A172 (cell line): ENCODE data around the gene LLPH. TPM values are rescaled to one million over a fixed set of nuclear protein-coding genes. Genes with fewer than 3 reads are reported as not detected.
A peak's percentile ranks its signal among the peaks of the same experiment; 100 is the strongest.
"Not testable (repeated sequence)": the region's sequence is repeated elsewhere in the genome, so short reads cannot be mapped to it uniquely, and the experiment has no call there.

Source experiments
- DNase-seq: peaks from one replicate; pipeline ENCODE4 v3.0.0-alpha.2; 2015; ENCODE audit warnings: low spot score
- total RNA-seq: library from RNA; depleted of rRNA; stranded (reverse); fragments of >200 nt; shearing (Covaris generic); gene quantifications from 2 replicates; pipeline ENCODE4 v1.2.3, GENCODE V29; 2014; rRNA removed

The LLPH gene
- total RNA-seq, result 27.4 and 28.6 TPM in 2 replicates

DNA sequence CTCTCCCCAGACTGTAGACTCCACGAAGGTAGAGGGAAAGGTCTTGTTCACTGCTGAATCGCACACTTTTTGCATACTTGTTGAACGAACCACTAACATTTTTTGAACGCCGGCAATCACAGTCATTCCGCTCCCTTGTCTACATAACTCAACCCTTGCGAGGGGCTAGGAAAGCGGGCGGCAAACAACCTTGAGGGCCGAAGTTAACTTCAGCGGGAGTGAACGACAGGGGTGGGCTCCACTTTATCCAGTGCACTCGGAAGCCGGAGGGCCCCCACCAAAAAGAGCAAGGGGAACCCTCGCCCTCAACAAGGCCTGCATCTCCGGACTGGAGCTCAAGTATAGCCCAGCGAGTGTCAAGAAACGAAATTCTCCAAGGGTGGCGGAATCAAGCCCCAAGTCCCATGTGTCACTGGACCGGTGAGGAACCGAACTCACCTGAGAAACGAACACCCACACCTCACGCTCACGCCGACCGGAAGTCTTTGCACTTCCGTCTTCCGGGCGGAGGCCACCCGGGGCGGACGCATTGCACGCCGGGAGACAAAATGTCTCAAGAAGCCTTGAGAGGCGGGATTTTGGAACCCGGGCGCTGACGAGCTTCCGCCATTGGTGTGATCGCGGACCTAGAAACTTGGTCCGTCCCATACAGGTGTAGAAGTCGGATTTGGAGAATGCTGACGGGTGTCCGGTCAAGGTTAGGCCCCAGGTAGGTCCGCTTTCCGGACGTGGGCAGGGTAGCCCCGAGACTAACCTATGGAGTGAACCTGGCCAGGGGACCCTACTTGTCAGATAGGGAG, at the start of gene LLPH:
LLPH (minus strand) TSS at position 484 of the 800 bp plus-strand sequence. CDS start 1,644 bp downstream, outside the sequence.
- peak; percentile 71 for DNase-seq

DNA sequence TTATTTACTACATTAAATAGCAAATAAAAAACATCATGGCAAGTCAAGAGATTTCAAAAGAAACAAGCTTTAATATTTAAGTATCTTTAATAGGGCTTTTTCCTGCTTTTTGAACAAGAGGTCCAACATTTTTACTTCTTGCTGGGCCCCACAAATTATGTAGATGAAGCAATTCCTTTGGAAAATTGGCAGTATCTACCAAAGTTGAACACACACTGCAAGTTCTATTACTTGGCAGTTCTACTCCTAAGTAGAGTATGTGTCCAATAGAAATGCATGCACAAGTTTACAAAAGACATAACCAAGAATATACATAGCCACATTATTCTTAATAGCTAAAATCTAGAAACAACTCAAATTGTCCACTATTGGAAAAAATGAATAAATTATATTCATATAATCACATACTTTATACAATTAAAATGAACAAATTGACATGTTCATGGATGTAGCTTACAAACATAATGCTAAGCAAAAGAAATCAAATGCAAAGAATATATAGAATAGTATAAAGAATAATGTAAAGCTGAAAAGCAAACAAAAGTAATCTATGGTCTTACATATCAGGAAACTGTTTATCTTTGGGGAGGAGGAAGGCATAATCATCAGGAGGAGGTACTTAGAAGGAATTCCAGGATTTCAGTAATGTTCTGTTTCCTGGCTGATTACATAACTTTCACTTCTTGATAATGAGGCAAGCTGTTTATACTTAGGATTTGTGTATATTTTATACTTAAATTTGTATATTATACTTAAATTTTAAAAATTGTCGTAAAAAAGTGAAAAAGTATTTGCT, 45.8 kb upstream of the LLPH start:
- DNase-seq, result no peak

DNA sequence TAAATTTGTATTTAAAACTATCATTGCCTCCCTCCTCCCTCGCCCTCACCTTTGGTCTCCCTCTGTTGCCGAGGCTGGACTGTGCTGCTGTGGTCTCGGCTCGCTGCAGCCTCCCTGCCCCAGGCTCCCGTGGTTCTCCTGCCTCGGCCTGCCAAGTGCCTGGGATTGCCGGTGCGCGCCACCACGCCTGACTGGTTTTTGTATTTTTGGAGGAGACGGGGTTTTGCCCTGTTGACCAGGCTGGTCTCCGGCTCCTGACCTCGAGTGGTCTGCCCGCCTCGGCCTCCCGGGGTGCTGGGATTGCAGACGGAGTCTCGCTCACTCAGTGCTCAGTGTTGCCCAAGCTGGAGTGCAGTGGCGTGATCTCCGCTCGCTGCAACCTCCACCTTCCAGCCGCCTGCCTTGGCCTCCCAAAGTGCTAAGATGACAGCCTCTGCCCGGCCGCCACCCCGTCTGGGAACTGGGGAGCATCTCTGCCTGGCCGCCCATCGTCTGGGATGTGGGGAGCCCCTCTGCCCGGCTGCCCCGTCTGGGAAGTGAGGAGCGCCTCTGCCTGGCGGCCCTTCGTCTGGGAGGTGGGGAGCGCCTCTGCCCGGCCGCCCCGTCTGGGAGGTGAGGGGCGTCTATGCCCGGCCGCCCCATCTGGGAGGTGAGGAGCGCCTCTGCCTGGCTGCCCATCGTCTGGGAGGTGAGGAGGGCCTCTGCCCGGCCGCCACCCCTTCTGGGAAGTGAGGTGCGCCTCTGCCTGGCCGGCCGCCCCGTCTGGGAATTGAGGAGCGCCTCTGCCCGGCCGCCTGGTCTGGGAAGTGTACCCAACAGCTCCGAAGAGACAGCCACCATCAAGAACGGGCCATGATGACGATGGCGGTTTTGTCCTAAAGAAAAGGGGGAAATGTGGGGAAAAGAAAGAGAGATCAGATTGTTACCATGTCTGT, 44.1 kb upstream of the LLPH start:
- DNase-seq, result not testable (repeated sequence)

DNA sequence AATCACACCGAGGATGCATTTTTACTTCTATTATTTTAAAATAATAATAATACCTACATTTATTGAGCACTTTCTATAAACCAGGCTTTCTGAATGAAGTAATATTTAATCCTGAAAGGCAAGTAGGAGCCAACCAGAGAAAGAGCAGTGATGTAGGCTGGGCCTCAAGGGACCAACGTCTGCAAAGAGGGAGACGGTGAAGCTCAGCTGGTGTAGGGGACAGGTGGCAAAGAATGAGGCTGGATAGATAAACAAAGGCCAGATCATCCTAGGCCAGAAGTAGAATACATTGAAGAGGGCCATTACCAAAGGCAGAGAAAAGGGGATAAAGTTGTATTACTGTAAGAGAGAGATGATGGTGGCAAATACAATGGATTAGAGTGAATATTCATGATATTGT, 40.1 kb upstream of the LLPH start:
- DNase-seq, result no peak

DNA sequence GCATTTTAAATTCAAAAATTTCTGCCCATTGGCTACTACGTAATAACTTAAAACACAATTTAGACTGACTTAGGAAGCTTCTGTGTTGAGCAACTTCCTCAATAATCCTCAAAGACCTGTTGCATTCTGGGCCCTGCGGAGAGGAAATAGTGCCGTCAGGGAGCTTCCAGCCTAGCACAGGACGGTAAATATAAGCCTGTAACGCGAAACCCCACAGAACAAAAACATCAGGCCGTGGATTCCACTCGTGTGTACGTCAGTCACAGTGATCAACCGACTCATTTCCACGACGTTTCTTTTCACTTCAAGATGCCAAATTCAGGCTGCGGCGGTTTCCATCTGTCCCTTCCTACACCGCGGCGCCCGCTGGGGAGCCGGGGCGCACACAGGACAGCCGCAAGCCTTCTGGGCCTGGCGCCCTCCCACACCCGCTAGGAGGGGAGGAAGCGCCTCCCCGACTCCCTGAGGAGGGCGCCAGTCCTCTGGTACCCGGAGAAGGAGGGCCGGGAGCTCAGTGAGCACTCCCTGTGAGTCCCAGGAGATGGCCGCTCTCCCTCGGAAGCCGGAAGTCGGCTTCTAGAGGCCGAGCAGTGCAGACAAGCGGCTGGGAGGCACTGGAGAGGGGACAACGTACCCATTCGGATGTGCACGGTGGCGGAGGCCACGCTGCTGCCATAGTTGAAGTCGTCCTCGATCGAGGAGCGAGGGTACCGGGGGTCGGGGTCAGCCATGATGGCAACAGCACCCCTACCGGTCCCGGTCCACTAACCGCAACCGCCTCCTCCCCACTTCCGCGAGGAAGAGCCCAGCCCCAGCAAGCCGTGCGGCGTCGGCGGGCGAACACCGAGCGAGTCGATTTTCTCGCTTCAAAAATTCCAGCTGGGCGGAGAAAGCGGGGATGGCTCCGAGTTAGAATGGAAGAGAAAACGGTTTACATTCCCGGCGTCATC, 38.9 kb upstream of the LLPH start, which contains the start of gene TMBIM4:
TMBIM4 (minus strand) TSS at position 776 of the 950 bp plus-strand sequence; CDS start at position 731, 45 bp downstream.
- DNase-seq, result peak; percentile 77

DNA sequence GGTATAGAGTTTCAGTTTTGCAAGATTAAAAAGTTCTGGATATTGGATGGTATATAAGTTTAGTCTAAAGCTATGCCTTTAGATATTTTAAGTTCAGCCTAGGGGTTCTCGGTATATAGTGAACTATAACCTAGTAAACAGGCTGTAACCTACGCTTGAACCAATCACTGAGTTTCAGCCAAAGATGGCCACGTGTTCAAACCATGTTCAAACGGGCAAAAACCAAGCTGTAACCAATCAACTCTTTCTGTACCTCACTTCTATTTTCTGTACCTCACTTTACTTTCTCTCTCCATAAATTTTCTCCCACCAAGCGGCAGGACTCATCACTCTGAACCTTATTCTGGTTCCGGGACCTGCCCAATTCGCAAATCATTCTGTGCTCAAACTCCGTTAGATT, 37.9 kb upstream of the LLPH start:
- DNase-seq, result peak; percentile 4

DNA sequence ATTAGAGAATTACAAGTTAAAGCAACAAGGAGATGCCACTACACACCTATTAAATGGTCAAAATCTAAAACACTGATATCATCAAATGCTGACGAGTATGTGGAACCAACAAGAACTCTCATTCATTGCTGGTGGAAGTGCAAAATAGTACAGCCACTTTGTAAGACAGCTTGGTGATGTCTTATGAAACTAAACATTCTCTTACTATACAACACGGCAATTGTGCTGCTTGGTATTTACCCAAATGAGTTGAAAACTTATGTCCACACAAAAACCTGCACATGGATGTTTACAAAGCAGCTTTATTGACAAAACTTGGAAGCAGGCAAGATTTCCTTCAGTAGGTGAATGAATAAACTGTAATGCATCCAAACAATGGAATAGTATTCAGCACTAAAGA, 36.0 kb upstream of the LLPH start:
- DNase-seq, result no peak

DNA sequence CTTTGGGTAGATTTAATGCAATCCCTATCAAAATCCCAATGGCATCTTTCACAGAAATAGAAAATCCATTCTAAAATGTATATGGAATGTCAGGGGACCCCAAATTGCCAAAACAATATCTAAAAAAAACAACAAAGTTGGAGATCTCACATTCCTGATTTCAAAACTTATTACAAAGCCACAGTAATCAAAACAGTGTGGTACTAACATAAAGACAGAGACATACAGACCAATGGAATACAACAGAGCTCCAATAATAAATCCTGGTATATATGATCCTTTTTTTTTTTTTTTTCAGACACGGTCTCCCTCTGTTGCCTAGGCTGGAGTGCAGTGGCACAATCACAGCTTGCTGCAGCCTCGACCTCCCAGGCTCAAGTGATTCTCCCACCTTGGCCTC, 34.6 kb upstream of the LLPH start:
- DNase-seq, result no peak

DNA sequence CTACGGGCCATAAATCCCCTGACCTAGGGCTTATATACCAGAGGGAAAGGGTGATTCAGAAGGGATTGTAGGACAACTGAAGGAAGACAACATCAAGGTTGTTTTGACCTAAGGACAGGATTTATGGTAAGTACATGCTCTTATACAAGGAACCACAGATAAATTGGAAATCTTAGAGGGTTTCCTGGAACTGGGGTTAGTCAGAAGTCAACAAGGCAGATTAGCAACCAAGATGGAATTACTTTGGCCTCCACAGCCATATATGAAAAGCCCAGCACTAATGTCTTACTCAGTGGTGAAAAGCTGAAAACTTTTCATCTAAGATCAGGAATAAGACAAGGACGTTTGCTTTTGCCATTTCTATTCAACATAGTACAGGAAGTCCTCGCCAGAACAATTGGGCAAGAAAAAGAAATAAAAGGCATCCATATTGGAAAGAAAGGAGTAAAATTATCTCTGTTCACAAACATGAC, 33.8 kb upstream of the LLPH start:
- no peak for DNase-seq

DNA sequence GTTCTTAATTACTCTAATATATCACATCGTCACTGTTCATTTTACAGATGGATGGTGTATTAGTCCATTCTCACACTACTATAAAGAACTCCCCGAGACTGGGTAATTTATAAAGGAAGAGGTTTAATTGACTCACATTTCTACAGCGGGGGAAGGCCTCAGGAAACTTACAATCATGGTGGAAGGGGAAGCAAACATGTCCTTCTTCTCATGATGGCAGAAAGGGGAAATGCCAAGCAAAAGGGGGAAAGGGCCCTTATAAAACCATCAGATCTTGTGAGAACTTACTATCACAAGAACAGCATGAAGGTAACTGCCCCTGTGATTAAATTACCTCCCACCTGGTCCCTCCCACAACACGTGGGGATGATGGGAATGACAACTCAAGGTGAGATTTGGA, 32.7 kb upstream of the LLPH start:
- no peak for DNase-seq

DNA sequence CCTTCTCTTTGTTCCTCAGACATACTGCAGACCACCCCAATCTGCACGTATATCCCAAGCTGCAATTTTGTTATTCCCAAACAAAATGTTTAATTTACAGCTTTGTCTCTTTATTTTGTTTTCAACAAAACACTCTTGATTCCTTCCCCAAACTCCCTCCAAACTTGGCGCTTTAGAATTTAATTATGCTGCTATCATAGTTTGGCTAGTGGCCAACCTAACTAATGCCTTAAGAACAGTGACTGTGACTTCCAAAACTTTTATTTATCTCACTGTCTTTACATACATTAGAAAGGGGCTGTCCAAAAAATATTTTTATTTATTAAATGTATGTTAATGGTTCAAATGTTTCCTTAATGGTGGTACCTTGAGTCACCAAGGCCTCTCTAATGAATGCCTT, 32.2 kb upstream of the LLPH start:
- no peak for DNase-seq

DNA sequence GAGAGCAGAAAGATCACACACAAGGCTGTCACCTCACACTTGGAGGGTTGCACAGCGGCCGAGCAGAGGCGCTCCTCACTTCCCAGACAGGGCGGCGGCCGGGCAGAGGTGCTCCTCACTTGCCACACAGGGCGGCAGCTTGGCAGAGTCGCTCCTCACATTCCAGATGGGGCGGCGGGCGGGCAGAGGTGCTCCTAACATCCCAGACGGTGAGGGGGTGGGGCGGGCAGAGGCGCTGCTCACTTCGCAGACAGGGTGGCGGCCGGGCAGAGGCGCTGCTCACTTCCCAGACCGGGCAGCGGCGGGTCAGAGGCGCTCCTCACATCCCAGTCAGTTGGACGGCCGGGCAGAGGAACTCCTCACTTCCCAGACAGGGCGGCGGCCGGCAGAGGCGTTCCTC, 30.2 kb upstream of the LLPH start:
- DNase-seq, result no peak

DNA sequence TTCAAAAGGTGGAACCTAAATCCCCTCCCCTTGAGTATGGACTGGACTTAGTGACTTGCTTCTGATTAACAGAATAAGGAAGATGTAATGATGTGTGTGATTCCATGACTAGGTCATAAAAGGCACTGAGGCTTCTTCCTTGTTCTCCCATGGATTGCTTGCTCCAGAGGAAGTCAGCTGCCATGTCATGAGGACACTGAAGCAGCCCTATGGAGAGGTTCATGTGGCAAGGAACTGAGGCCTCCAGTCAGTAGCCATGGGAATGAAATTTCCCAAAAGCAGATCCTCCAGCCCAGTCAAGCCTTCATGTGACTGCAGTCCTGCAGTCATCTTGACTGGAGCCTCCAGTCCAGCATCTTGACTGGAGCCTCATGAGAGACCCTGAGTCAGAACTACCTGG, 28.6 kb upstream of the LLPH start:
- no peak for DNase-seq

DNA sequence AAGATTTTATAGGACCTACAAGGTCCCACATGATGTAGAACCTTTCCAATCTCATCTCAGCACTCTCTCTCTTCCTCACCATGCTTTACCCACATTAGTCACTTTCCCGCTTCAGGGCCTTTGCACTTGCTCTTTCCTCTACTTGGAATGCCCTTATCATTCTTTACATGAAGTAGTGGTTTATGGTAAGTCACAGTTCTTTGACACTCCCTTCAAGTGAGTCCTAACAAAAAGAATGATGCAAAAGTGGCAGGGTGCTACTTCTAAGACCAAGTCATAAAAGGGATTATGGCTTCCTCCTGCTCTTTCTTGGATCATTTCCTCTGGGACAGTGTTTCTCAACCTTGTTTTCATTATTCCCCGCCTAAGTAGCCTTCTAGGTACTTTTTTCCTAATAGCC, 26.1 kb upstream of the LLPH start:
- DNase-seq, result no peak

DNA sequence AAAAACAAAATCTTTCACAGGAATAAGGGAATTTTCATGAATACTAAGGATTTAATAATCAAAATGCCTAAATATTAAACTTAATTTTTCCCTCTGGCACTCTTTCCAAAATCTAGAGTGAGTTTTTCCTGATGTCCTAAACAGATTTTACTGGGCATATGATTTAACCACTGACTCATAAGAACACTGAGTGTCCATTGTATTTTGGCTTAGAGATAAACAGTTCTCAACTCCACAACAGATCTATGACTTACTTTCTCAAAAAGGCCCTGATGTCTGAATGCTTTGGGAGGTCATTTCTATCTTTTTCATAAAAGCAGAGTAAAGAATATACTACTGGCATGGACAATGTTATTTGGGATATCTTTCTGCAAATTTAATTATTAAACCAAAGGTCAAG, 24.2 kb upstream of the LLPH start:
- DNase-seq, result no peak

DNA sequence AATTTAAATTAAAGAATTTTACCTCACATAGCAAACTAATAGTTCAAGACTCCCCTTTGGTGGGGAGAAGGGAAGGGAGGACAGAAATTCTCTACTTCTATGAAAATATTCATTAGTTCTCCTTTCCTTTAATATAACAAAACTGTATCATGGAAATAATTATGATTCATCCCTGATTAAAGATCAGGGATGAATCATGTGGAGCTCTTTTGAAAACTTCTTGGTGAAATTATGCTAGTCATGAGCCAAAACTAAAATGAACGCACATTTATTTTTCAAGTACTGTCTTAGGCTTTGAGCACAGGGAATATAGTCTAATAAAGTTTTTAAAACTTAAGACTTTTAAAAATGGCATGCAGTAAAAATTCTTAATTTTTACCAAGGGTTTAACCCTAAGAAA, 22.2 kb upstream of the LLPH start:
- no peak for DNase-seq

DNA sequence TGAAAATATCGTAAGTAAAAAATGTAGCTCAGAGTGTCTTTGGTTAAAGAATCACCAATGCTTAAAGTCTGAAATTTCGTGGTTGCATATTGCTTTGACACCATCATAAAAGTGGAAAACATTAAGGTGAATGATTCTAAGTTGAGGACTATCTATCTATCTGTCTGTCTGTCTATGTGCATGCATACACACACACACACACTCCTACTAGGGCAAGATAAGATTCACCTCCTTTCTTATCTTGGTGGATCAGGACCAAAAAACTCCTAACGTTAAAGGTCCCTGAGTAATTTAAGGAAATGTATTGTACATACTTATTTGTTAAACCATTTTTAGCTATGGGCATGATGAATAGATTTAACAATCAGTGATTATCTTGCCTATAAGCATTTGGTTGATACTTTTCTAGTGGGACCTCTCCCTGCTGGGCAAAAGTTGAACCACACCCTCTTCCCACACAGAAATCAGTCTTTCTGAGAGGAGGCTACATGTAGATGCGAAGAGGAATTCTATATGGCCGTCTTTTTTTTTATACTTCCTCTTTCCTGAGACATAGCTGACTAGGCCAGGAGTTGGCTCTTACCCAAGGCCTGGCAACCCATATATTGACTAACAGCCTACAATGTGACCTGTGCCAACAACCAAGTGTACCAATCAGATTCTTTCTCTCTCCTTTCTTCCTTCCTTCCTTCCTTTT, 19.3 kb upstream of the LLPH start:
- DNase-seq, result no peak

DNA sequence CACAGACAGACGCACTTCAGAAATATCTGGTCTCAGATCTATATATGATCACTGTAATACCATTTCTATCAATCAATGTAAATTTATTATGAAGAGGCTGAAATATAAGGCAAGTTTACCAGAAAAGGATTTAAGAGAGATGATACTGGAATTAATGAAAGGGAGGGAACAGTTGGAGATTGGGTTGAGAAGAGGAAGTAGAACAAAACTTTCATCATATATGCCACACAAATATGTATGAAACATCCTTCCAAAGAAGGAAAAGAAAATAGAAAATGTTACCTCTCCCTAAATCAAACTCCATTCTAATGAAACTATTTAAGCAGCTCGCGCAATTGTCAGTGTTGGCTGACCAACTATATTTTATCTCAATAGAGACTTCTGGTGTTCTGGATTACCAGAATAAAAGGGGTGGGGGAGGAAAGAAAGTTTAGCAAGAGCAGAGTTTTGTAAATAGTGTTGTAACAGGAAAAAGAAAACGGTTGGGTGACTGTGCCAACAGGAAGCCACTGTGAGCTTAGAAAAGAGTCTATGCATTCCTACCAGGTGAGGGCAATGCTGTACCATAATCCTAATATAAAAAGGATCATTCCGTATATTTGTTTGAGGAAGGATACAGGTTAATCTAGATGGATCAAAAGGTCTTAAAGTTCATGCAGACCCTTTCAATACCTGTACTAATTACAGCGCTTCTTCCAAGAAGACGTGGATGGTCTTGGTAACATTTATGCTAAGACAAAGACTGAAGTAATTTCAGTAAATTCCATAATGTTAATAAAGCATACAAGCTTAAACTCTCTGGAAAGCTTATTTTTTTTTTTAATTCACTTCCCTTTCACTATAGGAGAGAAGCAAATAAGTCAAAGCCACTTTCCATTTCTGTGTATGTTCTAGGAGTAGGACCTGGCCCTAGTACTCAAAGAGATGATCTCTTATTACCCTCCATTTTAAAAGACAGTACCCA, 14.5 kb upstream of the LLPH start:
- DNase-seq, result peak; percentile 71

DNA sequence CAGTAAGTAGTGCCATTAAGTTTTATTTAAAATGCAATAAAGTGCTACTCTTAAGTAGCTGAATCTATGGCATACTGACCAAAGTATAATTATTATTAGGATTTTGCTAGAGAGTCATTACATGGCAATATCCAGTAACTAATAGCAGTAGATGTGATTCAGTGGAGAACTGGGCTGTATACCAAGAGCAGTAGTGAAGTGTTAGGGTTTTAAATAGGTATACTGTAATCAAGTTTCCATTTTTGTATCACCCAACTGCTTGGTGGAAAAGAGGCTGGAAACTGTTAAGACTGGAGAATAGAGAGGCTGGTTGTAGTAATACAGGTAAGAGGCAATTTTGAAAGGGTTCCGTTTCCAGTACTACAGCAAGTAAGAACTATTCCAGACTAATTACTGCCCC, 13.3 kb upstream of the LLPH start:
- DNase-seq, result no peak
